ENCODE data around the gene CNNM4. TPM values are rescaled to one million over a fixed set of nuclear protein-coding genes. Genes with fewer than 3 reads are reported as not detected.

CNNM4 gene
- total RNA-seq, 6 experiments from 2014 or later, result 2.3 to 4.9 (median 3.7) TPM

- DNase-seq (no peak), ATAC-seq (no peak)
- H3K4me3 ChIP-seq, result no peak overlapping the region
- TF ChIP-seq CTCF (IDR thresholded peaks at IDR 0.05), result no peak
- TF ChIP-seq POLR2A (IDR thresholded peaks at IDR 0.05), result no peak
- peaks cover 0 to 32% (median 11%) of the 10 kb centered on the region in 4 donors for H3K4me1 ChIP-seq
- 97% methylated on average over 8 of the region's 15 CpGs for WGBS (ENCODE audit: insufficient coverage, low coverage, low lambda C conversion rate, missing lambda C conversion rate)
- no peaks in the 10 kb centered on the region for H3K27me3 ChIP-seq
- H3K36me3 ChIP-seq, result peaks cover 0 to 44% (median 9%) of the 10 kb centered on the region in 4 donors
- H3K9me3 ChIP-seq, result no peaks in the 10 kb centered on the region
- intact Hi-C loops (cut with DNase I), result no loop called here
- H3K27ac ChIP-seq, result no peak overlapping the region
Measured at GRCh38 chr2:96853321-96853720, 92.6 kb downstream of the CNNM4 start.

DNA sequence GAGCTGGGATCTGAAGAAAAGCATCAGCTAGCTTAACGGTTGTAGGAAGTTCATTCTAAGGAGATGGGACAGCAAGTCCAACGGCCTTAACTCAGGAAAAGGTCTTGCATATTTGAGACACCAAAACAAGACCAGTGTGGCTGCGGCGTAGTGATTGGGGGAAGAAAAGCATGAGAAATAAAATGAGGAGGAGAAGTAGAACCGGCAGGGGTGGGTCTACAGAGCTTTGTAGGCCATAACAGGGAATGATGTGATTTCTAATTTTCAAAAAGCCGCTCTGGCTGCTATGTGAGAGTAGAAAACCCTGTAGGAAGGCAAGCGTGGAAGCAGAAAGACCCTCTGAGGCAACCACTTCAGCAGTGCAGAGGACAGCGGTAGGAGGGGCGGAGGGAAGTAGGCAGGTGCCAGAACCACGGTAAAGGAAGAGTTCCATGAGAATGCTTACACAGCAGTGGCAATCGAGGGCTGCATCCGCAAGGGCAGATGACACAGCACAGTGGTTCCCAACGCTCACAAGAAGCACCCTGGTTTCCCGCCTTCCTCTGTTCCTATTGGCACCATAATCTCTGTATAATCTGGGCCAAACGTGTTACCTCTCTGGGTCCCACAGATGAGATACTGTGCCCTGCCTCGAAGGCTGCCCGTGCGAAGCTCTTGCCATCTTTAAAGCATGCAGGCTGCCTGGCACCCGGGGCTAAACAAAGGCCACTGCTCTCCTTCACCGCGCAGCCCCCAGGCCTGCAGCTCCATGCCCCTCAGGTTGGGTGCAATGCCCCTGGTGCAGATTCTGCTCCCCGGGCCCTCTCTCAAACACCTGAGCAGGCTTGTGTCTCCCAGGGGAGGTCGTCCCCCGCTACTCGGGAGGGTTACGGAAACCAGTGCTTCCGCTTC lies 96.3 kb downstream of the CNNM4 start:
- Histone ChIP-seq H3K27ac (peak overlapping the region; percentile 46 to 75 (median 66)), H3K27me3 (no peaks in the 10 kb centered on the region), H3K4me3 (peak overlapping the region; percentile 66 to 87 (median 75)), H3K36me3 (peaks cover 0 to 29% (median 15%) of the 10 kb centered on the region in 4 donors), H3K4me1 (peaks cover 0 to 52% (median 18%) of the 10 kb centered on the region in 4 donors), H3K9me3 (no peaks in the 10 kb centered on the region)
- WGBS (ENCODE audit: insufficient coverage, low coverage, low lambda C conversion rate, missing lambda C conversion rate), result 17% methylated on average over 18 of the region's 27 CpGs
- TF ChIP-seq CTCF (IDR thresholded peaks at IDR 0.05), result no peak
- TF ChIP-seq POLR2A (IDR thresholded peaks at IDR 0.05), result no peak
- peak; percentile 6 to 21 (median 19) for ATAC-seq
- intact Hi-C loops (cut with DNase I), result loop anchor here in 1 of 2 donors (5.0 kb wide), 1 partner anchor 95 kb away; no protein-coding TSS in a partner anchor
- DNase-seq, result no peak

DNA sequence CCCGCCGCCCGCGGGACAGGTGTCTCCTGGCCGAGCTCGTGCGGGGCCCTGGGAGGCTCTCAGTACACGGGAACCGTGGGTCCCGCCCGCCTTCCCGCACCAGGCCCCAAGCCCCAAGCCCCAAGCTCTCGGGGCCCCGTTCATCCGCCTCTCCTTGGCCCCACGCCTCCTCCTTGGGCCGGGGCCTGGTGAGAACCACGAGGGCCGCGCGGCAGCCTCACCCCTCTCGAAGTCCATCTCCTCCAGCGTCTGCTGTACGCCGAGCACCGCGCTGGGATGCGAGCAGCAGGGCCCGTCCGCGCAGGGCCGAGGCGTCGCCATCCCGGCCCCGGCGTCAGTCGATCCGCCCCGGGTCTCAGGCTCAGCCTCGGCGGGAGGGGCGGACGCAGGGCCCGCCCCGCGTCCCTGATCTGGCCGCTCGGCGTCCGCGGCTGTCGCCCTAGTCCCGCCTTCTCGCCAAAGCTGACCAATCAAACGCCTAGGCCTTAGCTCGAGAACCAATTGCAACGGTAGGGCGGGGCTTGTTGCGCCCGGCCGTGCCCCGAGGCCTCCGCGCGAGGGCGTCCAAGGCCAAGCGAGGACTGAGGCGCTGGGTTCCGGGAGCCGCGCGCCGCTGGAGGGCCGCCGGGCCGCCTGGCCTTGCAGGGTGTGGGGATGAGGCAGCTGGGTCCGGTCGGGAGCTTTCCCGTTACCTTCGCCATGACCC lies 97.1 kb downstream of the CNNM4 start, which contains the start of gene ANKRD39:
ANKRD39 (minus strand) TSS at position 350 of the 706 bp plus-strand sequence; CDS start at position 321, 29 bp downstream.
- ATAC-seq (peak; percentile 85 to 95 (median 90)), DNase-seq (peak; percentile 97 to 98 (median 98))
- Histone ChIP-seq H3K4me1 (peaks cover 0 to 58% (median 21%) of the 10 kb centered on the region in 4 donors), H3K9me3 (no peaks in the 10 kb centered on the region), H3K27ac (peak within 1 kb of the TSS; percentile 58 to 75 (median 66)), H3K36me3 (peaks cover 0 to 24% (median 12%) of the 10 kb centered on the region in 4 donors), H3K27me3 (no peaks in the 10 kb centered on the region), H3K4me3 (peak within 1 kb of the TSS; percentile 66 to 87 (median 75))
- intact Hi-C loops (cut with DNase I), result loop anchor here in 1 of 2 donors (5.0 kb wide), 1 partner anchor 94 kb away; no protein-coding TSS in a partner anchor
- TF ChIP-seq CTCF (IDR thresholded peaks at IDR 0.05), result peak; percentile 87 to 93 (median 87)
- peak; percentile 89 for TF ChIP-seq POLR2A (IDR thresholded peaks at IDR 0.05)
- 0% methylated on average over 4 of the region's 81 CpGs for WGBS (ENCODE audit: insufficient coverage, low coverage, low lambda C conversion rate, missing lambda C conversion rate)

GRCh38 chr2:96859099-96859649 lies 98.5 kb downstream of the CNNM4 start:
- Histone ChIP-seq H3K36me3 (peaks cover 0 to 28% (median 15%) of the 10 kb centered on the region in 4 donors), H3K27me3 (no peaks in the 10 kb centered on the region), H3K9me3 (no peaks in the 10 kb centered on the region), H3K4me3 (no peak overlapping the region), H3K27ac (peak overlapping the region in 2 of 3 donors; percentile 26 to 65), H3K4me1 (peaks cover 0 to 67% (median 21%) of the 10 kb centered on the region in 4 donors)
- 63% methylated on average over 3 of the region's 11 CpGs for WGBS (ENCODE audit: insufficient coverage, low coverage, low lambda C conversion rate, missing lambda C conversion rate)
- ATAC-seq (no peak), DNase-seq (no peak)
- intact Hi-C loops (cut with DNase I), result loop anchor here in 1 of 2 donors (5.0 kb wide), 1 partner anchor 93 kb away; no protein-coding TSS in a partner anchor
- TF ChIP-seq POLR2A (IDR thresholded peaks at IDR 0.05) (no peak), CTCF (IDR thresholded peaks at IDR 0.05) (no peak)

Measured in right lobe of liver (tissue), 6 donors.